OCI-M1 (cell line): Measurements from ENCODE around the gene LMF1.

Experiments used
- DNase-seq: peaks from one replicate; lab custom pipeline; 2025; lab: John Stamatoyannopoulos, UW

LMF1 gene

DNA sequence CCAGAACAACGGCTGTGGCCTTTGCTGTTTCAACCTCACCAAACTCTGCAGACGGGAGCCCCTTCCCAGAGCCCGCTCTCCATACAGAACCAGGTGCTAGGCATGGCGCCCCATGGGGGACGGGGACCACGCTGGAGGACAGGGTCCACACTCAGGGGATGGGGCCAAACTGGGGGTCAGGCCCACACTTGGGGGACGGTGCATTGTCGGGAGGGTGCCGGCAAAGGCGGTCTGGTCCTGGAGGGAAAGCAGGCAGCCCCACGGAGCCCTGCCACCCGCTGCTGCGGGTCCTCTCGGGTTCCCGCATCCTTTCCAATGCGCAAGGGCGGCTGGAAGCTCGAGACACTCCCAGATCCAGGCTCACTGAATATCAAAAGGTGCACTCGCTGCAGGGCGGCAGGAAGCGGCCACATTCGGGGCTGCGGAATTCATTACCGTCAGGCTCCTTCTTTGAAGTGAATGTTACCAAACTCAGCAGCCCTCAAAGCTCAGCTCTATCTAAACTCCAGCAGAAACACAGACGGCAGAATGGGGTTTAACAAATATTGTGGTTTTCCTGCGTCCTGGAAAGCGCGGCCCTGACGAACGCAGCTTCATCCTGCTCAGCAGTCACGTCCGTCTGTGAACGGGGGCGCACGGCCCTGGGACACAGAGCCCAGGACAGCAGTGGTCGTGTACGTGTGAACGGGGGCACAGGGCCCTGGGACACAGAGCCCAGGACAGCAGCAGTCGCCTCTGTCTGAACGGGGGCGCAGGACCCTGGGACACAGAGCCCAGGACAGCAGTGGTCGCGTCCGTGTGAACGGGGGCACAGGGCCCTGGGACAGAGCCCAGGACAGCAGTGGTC, 41.3 kb downstream of the LMF1 start:
- DNase-seq, result no peak

DNA sequence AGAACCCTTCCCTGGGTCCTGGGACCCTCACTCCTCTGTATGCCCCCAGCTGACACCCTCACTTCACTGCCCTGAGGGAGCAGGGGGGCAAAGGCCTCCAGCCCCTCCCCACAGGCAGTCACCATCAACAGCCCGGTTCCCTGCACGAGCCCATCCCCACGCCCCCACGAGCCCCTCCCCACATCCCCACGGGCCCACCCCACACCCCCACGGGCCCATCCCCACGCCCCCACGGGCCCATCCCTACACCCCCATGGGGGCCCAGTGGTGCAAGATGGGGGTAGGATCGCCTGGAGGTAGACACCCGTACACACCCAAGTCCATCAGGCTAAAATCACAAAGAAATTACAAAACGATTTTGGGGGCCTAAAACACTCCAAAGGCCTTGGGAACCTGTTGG, 42.3 kb downstream of the LMF1 start:
- no peak for DNase-seq

DNA sequence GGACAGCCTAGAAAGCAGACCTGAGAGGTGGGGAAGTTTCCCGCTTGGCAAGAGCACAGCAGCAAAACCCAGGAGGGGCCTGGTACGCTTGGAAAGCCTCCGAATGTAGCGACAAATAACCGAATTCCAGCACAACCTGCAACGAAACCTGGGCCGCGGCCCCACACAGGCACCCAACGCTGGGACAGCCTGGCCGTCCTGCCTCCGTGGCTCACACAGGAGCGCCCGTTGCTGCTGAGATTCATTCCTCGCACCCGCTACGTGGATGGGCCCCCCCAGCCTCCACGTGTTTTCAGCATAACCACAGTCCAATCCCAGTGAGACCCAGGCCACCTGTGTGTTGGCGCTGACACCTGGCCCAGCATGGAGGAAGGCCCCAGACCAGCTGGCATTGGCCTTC, 42.9 kb downstream of the LMF1 start:
- DNase-seq, result no peak

DNA sequence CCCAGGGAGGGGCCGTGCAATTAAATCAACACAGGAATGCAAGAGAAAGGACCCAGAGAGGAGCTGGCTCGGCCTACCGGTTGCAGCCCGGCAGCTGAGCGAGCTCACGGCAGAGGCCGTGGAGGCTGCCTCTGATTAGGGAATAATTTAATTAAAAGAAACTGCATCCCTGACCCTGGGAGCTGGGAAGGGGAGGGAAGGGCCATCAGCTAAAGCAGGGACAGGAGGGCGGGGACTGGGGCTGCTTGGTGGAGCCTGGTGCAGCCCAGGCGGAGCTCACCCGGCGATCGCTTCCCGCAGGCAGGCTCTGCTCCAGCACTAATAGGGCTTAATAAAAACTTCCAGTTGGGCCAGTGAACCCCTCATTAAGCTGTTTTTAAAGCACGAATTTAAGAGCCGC, 43.4 kb downstream of the LMF1 start:
- DNase-seq, result no peak

DNA sequence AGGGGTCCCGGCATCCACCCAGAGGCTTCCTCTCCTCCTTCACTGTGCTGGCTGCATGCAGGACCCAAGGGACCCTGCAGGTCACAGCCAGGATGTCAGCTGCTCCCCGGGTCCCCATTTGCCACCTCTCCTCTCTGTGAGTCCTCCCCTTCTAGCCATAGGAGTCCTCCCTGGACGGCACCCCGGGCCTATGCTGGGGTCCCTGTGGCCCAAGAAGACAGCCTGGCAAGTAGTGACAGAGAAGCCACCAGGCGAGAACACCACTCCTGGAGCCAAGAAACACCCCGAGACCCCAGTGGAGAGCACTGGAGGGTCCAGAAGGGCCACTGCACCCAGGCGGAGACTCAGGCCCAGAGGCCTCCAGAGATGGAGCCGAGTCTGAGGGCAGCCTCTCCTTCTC, 44.1 kb downstream of the LMF1 start:
- no peak for DNase-seq

DNA sequence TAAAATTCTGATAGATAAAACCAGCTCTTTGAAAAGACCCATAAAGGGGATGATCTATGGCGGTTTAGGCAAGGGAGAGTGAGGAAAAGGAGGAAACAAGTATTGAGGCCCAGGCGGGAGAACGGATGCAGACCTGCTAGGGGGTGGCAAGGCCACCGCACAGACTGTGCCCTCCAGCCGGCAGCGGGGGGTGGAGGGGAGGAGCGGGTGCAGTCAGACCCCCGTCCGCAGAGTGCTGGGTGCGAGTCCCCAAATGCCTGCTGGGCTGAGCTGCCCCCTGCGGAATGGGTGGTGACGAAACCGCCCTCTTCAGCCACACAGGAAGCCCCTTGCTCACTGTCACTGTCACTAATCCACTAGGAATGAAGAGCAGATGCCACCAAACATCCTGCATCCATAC, 46.0 kb downstream of the LMF1 start:
- no peak for DNase-seq

DNA sequence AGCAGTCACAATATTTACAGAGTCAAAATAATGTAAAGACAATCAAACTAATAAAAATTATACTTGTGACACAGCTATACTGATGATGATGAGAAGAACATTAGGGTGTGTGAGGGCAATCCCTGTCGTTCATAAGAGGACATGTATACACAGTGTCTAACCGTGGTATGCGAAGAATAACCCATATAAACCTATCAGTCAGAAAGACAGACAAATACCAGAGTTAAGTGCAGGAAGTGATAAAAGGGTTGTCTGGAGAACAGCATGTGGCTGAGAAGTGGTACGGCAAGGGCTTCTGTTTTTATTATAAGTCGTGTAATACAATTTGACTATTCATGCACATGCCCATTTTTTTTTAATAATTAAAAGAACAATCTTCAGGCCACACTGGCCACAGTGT, 46.7 kb downstream of the LMF1 start:
- DNase-seq, result no peak

DNA sequence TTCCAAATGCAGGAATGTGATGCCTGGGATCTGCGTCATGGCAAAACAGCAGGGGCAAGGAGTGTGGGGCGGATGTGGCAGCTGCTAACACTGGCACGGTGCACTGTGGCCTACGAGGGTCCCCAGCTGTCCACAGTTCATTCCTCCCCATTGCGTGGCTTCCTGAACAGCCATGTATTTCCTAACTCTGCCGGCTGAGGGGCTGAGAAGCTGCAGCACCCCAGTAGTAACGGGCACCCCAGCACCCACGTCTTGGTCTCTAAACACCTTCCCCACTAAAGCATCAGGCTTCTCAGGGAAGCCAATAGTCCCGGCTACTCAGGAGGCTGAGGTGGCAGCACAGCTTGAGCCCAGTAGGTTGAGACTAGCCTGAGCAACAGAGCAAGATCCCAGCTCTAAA, 47.6 kb downstream of the LMF1 start:
- DNase-seq, result no peak

DNA sequence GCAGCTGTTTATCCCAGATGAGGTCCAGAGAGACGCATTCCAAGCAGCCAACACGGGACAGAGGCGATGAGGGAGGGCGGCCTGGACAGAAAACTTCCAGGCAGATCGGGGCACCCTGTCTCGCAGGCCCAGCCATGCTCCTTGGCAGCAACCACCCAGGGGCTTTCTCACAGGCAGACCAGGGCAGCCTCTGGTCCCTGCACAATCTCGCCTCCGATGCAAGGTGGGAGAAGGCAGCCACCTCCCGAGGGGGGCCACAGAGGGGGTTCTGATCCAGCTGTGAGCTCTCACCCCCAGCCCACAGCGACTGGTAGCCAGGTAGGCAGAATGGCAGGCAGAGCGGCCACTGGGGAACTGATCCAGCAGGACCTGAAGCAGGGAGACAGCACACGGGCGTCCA, 48.7 kb downstream of the LMF1 start:
- DNase-seq, result no peak

DNA sequence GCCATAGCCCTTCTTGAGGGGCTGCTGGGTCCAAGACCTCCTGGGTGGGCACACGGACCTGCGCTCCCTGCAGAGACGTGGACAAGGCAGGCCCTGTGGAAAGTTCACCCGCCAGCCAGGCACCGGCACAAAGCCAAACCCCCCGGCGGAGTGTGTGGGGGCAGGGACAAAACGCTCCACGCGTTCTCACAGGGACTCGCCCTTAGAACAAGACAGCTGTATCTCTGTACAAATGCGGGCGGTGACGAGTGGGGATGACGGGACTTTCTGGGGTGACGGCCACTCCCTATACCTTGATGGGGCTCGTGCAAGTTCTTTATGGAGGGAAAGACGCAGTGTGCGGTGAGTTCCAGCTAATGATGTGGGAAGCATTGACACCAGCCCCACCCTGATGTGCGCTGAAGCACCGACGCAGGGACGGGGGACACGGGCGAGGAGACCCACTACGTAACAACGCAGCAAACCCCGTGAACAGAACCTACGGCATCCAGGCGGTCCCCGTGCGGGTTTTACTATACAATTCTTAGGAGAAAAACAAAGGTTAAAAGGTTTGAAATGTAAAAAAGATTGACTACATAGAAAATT, 49.4 kb downstream of the LMF1 start:
- no peak for DNase-seq

DNA sequence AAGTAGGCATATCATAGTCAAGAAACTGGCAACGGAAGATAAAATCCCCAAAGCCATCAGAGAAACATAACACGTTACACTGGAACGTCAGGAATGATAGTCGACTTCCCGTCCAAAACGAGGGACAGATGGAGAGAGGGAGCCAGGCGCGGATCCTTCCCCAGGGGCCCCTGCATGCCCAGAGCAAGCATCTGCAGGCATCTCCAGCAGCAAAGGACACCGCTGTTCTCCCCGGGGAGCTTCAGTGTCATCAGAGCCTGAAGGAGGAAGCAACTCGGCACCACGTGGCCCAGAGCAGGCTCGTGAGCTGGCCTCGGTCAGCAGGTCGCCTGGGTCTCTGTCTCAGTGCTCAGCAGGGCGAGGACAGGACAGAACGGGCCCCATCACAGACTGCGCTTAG, 50.1 kb downstream of the LMF1 start:
- no peak for DNase-seq

DNA sequence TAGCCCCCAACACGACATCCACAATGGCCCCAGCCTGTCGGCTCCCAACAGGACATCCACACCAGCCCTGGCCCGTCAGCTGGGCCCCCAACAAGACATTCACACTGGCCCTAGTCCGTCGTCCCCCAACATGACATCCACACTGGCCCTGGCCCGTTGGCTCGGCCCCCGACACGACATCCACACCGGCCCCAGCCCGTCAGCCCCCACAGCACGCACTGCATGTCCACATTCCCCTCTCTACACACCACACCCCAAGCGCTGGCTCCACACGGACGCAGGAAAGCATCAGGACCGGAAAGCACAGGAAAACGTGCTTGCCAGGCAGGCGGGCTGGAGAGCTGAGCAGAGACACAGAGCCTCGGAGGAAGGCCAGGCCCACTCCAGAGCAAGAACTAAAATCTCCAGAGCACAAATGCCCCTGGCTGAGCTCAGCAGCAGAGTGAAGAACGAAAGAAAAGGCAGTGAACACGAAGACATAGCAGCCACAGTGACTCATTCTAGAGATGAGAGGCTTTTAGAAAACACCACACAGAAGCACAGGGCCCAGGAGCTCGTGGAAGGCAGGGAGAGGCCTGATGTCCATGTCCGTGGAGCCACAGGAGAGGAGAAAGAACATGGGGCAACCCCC, 50.6 kb downstream of the LMF1 start:
- no peak for DNase-seq

DNA sequence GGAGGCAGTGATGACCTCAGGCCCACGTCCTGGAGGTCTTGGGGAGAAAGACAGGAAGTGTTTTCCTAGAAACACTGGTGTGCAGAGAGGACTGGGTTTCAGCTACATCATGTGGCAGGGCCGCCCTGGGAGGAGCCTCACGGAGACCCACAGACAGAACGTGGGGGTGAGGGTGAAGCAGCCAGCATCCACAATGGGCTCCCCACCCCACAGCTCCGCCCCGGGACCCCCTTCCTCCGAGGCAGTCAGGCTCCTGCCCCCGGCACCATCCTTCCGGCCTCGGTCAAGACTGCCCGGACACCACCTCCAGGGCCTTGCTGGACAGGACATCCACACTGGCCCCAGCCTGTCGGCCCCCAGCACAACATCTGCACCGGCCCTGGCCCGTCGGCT, 51.1 kb downstream of the LMF1 start:
- no peak for DNase-seq

DNA sequence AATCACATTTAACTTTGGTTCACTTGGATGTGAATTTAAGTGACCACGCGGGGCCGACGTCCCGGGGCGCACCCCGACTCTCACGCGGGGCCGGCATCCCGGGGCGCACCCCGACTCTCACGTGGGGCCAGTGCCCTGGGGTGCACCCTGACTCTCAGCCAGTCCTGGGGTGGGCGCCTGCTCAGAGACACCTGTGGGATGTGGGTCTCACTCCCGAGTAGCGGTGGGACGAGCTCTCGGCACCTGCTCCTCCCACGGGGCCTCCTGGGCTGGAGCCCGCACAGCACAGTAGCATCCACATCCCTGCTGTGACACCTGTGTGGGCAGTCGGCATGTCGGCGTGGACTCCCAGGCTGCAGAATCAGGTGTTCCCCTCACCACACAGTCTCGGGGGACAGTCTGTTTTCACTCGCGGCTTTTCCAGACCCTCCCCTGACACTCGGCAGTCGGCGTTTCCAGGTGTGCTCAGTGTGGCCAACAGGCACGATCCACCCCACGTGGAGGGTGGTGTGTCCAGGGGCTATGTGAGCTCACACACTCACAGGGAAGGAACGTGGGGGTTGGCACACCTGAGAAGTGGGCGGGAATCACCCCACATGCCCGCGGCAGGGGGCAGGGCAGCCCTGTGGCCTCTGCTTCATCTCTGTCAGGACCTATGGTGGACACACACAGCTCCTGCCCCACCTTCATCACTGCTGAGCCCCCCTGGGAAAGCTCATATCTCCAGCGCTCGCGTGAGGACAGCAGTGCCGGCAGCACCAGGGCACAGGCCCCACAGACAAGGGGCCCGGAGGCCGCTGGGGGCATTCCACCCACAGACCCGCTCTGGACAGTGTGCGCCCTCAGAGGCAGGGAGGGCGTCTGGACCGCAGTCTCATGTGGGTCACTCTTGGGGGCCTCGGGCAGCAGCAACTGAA, 51.8 kb downstream of the LMF1 start:
- no peak for DNase-seq

DNA sequence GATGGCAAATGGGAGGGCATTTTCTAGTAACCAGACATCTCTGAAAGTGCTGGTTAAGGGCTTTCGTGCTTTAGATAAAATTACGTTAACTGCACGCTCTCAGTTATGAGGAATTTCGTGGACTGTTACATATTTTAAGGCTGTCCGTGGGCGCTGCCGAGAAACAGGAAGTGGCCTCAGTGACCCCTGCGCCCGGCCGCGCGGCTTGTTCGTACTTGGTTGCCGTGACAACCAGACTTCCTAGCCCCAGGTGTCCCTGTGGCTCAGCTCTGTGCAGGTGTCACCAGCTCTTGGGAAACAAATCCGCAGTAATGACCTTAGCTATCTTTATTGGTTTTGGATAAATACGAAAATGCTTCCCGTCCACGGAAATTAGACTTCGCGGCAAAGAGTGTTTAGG, 52.7 kb downstream of the LMF1 start:
- DNase-seq, result no peak

DNA sequence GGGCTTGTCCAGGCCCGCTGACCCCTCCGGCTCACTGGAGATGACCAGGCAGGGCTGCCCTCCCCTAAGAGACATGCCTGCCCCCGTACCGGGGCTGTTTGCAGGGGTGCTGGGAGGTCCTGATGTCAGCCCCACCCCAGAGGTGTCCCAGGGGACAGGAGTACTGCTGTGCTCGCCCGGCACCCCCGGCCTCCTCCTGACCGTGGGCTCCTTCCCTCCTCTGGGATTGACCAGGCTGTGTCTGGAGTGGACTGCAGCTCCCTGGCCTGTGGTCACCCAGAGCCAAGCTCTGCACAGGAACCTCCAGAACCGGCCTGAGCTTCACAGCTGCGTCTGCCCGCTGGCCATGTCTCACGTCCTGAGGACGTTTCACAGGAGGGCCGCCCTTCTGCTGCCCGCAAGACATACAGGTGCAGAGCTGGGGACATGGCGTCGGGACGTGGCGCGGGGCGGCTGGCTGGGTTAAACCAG, 53.2 kb downstream of the LMF1 start:
- no peak for DNase-seq

DNA sequence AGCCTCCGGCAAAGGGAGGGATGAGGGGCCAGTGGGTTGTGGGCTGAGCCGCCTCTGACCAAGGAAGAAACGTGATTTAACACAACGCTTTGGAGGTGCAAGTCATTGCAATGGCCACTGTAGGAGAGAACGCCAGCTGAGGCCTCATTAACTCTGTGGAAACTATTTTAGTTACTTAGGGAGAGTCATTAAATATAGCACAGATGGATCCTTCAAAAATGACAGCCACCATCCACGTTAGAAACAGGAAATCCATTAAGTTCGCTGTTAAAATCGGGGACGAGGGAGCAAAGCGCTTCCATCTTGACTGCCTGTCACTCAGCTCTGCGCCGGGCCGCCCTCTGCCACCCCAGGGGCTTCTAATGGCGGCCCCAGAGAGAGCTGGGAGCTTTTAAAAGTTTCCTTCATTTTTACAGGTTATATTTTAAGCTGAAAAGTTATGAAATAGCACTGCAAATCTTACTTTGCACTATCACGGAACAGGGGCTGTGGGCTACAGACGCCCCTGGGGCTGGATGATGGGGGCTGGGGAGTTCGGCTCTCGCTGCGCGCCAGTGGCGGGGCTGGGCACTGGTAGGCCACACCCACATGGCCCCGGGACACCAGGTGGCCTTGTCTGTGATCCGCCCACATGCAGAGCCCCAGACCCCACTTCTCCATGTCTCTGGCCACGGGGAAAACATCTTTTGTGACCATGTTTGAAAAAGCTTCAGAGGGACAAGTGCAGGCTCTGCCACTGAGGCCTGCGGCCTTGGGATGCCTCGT, 54.6 kb downstream of the LMF1 start:
- no peak for DNase-seq

DNA sequence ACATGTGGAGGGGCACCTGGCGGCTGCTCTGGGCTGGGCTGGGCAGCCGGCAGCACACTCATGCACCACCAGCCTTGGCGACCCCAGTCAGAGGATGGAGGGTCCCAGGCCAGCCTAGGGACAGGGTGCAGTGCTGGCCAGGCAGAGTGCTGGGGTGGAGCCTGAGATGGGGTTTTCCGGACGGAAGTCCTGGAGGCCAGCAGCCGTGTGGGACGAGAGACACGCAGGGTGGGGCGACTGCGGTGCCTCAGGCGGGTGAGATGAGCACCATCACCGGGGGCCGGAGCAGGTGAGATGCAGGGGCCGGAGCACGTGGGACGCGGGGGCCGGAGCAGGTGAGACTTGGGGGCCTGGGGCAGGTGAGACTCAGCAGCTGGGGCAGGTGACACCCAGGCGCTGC, 55.2 kb downstream of the LMF1 start:
- DNase-seq, result no peak

DNA sequence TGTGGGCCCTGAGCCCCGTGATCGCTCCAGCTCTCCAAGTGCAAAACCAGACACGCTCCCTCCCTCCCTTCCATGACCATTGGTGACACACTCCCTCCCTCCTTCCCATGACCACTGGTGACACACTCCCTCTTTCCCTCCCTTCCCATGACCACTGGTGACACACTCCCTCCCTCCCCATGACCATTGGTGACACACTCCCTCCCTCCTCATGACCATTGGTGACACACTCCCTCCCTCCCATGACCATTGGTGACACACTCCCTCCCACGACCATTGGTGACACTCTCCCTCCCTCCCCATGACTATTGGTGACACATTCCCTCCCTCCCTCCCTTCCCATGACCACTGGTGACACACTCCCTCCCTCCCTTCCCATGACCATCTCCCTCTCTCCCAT, 56.3 kb downstream of the LMF1 start:
- peak; percentile 24 for DNase-seq

DNA sequence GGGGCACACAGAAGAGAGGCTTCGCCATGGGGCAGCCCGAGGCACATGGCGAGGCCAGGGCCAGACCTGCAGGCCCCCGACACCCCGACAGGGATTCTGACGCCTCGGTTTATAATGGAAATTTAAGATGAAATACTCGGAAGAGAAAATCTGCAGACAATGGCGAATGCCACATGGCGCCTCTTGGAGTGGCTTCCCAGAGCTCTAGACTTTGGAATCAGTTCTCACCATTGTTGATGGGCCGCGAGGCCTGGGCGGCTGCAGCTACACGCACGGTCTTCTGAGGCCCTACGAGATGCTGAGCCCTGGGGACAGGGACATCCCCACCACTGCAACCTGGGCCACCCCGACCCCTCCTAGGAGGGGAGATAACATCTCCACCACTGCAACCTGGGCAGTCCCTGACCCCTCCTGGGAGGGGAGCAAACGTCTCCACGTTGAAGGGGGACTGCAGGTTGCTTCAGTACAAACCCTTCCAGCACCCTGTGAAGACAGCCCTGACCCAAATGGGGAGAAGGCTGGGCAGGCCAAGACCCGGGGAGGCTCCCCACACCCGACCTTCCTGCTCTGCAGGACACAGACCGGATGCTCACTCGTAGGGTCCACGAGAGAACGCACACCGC, 56.9 kb downstream of the LMF1 start:
- no peak for DNase-seq
